GM21381 (cell line): ENCODE data around the gene IFNGR2.
"Not testable (repeated sequence)": the region's sequence is repeated elsewhere in the genome, so short reads cannot be mapped to it uniquely, and the experiment has no call there.

ENCODE experiments used
- ATAC-seq: cut with Tn5 transposase; IDR thresholded peaks from one replicate; pipeline ENCODE4 v1.9.1; 2021; ENCODE audit warnings: mild to moderate bottlenecking, moderate library complexity; ENCODE audit not compliant: unreplicated experiment

IFNGR2 gene

DNA sequence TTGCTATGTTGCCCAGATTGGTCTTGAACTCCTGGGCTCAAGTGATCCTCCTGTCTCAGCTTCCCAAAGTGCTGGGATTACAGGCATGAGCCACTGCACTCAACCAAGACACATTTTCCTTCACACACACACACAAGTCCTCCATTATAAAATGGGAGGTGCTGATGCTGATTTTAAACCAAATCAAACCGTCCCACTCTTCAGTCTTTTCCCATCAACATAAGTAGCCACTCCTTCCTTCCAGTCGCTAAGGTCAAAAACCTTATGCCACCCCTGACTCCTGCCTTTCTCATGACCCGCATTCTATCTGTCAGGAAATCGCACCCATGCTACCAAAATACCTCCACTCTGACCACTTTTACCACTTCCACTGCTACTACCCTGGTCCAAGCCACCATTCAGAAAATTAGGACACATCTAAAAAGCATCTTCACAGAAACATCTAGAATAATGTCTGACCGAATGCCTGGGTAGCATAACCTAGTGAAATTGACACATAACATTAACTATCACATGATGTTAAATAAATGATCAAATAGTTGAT lies 28.0 kb upstream of the IFNGR2 start:
- no peak for ATAC-seq

DNA sequence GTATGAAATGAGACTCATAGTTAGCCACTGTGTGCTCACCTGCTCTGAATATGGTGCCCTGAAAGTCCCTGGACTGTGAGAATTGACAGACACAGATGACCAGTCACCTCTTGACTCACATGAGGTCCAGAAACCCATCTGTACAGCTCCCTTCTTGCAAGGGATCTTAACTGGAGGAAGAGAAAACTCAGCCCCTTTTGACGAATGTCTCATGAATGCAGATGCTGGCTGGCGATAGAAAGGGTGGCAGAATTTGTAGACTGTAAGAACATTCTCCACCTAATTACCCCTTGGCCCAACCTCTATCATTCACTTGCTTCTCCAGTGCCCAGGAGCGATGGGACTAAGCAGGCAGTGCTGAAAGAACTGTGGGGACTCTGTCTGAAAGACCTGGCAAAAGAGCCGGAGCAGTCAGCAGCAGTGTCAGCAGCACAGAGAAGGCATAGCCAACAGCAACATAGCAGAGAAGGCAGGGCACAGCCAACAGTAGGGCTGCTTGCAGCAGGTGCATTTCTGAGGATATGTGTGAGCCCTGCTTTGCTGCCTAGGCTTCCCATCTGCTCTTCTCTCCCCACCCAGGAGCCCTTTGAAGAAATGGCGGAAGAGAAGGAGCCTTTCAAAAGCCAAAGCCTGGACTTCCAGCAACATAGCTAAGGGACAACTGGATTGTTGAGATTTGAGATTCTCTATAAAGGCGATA lies 25.8 kb upstream of the IFNGR2 start:
- ATAC-seq: no peak

DNA sequence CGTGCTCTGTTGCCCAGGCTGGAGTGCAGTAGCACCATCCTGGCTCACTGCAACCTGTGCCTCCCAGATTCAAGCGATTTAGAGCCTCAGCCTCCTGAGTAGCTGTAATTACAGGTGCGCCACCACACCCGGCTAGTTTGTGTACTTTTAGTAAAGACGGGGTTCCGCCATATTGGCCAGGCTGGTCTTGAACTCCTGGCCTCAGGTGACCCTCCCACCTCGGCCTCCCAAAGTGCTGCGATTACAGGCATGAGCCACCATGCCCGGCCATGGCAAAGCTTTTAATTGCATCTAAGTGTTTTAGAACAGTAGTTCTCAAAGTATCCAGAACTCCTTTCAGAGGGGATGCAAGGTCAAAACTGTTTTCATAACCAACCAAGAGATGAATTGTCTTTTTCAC lies 25.1 kb upstream of the IFNGR2 start:
- ATAC-seq: no peak

DNA sequence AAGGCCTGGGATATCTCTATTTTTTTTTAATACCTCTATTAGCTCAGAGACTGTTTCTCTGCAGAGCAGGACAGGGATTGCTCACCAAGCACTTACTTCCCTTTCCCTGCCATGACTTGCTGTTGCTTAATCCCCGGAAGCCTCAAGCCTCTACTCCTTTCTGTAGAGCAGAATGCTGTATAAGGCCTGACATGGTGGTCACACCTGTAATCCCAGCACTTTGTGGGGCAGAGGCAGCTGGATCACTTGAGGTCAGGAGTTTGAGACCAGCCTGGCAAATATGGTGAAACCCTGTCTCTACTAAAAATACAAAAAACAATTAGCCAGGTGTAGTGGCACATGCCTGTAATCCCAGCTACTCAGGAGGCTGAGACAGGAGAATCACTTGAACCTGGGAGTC lies 23.3 kb upstream of the IFNGR2 start:
- not testable (repeated sequence) for ATAC-seq

DNA sequence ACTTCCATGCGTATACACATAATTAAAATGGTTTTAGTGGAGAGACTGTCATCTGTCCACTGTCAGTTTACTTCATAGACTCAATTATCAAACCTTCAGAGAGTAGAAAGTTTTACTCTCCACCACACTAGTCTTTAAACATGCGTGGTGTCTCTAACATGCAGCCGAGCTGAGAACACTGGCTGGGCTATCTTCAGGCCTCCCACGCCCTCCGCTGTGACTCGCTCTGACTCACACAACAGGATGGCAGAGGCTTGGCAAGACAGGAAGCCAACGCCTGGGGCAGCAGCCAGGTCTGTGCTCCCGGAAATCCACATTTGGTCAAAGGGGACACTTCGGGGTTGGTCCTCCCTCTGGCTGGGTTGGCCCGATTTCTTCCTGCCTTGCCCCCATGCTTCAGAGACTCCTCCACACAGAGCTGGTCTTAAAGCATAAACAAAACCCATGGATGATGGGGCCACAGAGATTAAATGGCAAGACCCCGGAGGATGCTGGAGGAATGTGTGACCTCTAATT lies 22.7 kb upstream of the IFNGR2 start:
- peak; percentile 43 for ATAC-seq

DNA sequence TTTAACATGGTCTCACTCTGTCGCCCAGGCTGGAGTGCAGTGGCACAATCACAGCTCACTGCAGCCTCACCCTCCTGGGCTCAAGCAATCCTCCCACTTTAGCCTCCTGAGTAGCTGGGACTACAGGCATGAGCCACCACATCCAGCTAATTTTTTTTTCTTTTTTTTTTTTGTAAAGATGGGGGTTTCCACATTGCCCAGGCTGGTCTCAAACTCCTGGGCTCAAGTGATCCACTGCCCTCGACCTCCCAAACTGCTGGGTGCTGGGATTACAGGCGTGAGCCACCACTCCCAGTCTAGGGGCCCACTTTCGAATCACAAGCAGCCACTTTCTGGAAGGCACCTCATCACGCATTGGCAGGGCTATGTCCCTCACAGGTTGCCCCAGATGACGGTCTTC lies 21.8 kb upstream of the IFNGR2 start:
- ATAC-seq: not testable (repeated sequence)

DNA sequence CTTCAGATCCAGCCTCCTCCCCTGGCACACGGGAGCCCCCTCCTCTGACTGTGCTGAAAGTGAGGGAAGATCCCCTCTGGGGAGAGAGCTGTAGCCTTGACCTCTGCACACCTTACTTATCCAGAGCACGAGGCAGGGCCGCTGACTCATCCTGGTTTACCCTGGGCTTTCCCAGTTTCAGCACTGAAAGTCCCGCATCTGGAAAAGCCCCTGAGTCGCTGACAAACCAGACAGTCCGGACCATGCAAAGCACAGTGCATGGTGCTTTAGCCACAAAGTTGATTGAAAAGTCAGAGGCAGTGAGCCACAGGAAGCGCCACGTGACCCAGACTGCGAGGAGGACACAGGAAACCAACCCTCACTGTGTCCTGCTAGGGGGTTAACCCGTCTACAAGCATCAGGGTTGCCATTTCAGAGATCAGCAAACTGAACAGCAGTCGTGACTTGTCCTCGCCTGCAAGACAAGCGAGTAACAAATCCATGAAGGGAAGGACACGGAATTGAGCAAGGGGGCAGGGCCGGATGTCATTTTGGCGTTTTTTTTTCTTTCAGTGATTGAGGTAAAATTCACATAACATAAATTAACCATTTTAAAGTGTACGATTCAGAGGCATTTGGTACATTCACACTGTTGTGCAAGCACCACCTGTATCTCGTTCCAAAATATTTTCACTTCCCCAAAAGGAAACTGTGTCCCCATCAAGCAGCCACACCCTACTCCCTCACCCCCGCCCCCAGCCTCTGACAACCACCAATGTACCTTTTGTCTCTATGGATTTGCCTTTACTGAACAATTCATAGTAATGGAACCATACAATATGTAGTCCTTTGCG lies 19.9 kb upstream of the IFNGR2 start:
- peak; percentile 75 for ATAC-seq

DNA sequence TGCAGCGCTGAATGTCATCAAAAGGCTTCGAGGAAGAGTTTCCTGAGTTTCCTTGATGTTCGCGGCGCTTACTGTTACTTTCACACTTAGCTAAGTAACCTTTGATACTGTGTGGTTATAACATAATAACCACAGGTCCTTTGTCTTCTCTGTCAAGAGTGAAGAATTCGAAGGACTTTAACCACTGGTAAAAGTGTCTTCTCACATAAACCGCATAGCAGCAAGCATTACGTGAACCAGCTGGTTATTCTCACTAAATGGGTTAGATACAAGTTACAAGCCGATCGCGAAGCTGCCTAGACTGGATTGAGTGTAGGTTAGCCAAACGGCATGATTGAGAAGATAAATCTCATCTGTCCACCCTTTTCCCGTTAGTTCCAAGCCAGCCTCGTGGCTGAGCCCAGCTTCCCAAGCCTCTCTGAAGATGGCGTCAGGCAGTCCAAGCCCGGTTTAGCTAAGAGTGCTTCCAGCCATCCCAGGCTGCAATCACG lies 18.3 kb upstream of the IFNGR2 start:
- peak; percentile 25 for ATAC-seq

DNA sequence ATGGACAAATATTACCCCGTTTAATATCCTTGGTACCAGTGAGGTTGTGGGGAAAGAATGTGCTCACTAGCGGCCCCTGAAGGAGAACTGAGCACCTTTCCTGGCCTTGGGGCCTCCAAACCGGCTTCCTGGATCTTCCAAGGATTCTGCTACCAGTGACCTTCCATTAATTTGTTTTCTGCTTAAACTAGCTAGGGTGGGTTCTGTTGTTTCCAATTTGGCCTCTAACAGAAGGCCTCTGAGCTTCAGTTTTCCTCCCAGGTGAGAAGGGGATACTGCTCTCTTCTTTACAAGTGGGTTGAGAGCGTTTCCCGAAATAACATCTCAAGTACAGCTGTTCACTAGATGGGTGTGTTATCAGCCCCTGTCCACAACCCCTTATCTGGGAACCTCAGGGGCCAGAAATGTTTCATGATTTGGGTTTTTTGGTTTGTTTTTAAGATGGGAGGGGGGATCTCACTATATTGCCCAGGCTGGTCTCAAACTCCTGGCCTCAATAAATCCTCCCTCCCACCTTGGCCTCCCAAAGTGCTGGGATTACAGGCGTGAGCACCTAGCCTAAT lies 16.9 kb upstream of the IFNGR2 start:
- no peak for ATAC-seq

DNA sequence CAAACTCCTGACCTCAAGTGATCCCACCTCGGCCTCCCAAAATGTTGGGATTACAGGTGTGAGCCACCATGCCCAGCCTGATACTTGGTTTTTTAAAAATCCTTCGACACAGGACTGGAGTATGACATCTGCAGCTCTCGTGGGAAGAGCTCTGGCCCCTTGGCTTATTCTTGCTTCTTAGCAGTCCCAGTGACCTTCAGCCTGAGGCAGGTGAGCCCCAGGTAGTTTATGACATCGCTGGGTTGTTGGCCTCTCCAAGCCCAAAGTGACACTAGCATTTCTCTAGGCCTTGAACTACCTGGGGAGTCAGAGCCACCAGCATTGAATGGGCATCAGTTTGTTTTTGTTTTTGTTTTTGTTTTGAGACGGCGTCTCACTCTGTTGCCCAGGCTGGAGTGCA lies 15.9 kb upstream of the IFNGR2 start:
- no peak for ATAC-seq

DNA sequence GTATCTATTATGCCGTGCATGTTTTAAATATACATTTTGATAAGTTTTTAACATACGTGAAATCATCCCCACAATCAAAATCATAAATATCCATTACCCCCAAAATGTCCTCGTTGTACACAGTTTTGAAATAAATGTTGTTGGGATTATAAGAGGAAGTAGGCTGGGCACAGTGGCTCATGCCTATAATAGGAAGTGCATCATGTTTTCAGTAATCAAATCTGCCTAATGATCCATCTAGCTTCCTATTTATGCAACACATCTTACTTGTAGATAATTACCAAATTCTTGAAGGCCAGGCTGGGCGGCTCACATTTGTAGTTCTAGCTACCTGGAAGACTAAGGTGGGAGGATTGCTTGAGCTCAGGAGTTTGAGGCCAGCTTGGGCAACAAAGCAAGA lies 15.0 kb upstream of the IFNGR2 start:
- ATAC-seq: no peak

DNA sequence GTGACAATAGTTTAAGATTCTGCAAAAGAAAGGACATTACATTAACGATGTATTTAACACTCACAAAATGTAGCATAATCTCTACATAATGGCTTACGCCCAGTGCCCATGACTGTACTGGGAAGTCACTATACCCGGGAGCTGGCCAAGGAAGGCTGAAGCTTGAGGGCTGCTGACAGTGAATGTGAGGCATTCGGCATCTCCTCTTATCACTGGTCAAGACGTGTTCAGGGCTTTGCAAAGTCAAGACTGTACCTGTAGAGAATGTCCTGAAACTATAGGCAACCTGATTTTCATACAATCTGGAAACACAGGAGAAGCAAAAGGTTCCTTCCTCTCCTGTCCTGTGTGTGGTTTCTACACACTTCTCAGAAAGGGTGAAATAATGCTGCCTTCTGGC lies 12.7 kb upstream of the IFNGR2 start:
- no peak for ATAC-seq

DNA sequence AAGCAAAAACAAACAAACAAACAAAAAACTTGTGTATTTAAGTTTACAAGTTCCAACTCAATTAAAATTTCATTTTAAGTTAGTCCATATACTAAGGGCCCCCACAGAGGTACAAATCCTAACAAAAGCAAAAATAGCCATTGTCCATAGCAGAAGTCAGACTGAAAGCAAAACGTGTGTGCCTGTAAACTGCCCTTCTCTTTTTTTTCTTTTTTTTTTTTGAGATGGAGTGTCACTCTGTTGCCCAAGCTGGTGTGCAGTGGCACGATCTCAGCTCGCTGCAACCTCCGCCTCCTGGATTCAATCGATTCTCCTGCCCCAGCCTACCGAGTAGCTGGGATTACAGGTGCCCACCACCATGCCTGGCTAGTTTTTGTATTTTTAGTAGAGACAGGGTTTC lies 11.6 kb upstream of the IFNGR2 start:
- ATAC-seq: no peak

DNA sequence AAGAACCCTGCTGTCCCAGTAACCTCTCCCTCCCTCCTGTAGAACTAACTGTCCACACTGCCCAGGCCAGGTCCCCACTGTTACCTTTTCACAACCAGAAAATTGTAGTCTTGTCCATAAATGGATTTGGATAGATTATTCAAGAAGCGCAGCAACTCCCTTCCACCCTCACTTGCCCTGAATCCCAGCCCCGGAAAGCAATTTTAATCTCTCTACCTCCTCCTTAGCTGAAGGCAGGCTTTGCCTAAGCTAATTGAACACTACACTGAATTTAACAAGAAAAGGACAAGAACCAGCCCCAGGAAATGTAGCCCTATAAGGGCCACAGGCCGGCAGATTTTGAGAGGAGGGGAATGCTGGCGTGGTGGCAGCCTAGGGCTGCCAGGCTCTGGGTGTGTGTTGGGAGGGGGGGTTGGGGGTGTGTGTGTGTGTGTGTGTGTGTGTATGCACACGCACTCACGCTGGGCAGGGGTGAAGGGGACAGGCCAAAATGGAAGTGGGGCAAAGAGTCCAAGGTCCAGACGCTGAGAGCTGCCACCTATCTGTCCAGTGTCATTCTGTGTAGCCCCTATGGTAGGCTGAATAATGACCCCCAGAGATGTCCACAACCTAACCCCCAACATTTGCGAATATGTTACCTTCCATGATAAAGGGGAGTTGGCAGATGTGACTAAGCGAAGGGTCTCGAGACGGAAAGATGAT lies 10.8 kb upstream of the IFNGR2 start:
- no peak for ATAC-seq

DNA sequence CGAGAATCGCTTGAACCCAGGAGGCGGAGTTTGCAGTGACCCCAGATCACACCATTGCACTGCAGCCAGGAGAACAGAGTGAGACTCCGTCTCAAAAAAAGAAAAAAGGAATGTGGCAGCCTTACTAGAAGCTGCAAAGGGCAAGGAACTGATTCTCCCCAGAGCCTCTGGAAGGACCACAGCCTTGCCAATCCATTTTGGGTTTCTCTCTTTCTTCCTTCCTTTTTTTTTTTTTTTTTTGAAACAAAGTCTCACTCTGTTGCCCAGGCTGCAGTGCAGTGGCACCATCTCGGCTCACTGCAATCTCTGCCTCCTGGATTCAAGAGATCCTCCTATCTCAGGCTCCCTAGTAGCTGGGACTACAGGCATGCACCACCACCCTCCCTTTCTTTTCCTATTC lies 9.9 kb upstream of the IFNGR2 start:
- ATAC-seq: no peak

DNA sequence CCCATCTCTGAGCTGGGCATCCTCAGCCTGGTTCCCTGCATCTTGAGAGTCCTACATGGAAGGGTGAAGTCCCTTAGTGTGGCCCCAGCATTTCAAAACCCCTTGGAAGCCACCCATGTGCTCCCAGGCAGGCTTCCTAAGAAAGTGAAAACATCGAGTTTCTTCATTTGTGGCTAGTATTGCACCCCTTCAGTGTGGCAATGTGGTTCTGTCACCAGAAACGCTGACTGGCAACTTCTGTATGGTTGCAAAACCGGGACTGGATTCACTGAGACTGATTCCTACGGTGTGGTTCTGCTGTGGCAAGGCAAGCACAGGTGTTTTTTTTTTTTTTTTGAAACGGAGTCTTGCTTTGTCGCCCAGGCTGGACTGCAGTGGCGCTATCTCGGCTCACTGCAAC lies 9.0 kb upstream of the IFNGR2 start:
- no peak for ATAC-seq

DNA sequence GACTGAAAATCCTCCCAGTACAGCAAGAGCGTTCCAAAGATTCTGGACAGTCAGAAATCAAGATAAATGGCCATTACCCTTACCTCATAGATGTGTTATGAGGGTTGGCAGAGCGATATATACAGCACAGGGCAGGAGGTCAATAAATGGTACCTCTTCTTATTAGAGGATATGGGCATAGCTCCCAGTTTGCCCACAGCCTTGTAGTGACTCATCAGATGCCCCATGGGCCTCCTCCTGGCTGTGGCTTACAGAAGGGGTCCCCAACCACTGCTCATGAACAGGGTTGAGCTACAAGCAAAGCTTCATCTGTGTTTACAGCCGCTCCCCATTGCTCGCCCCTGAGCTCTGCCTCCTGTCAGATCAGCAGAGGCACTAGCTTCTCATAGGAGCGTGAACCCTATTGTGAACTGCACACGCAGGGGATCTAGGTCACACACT lies 7.3 kb upstream of the IFNGR2 start:
- ATAC-seq: no peak

DNA sequence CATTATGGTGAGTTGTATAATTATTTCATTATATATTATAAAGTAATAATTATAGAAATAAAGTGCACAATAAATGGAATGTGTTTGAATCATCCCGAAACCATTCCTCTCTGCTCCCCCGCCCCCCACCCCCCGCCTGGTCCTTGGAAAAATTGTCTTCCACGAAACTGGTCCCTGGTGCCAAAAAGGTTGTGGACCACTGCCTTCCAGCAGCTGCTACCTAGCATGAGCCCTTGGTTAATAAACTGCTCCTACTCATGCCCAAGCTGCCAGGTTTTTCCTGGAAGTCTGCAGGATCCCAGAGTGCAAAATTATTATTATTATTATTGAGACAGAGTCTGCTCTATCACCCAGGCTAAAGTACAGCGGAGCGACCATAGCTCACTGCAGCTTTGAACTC lies 6.8 kb upstream of the IFNGR2 start:
- no peak for ATAC-seq

DNA sequence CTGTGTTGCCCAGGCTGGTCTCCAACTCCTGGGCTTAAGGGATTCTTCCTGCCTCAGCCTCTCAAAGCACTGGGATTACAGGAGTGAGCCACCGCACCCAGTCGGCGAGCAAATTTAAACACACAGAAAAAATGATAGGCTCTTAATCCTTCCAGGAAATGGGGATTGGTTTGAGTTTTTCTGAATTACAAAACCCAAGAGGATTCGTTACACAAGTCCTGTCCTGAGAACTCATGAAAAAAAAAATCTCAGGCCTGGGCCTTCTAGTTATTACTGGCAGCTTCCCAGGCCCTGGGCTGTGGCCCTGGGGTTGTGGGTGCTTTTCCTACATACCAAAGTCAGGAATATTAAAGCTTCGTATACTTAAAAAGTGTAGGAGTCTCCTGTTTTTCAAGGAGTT lies 6.3 kb upstream of the IFNGR2 start:
- ATAC-seq: no peak

DNA sequence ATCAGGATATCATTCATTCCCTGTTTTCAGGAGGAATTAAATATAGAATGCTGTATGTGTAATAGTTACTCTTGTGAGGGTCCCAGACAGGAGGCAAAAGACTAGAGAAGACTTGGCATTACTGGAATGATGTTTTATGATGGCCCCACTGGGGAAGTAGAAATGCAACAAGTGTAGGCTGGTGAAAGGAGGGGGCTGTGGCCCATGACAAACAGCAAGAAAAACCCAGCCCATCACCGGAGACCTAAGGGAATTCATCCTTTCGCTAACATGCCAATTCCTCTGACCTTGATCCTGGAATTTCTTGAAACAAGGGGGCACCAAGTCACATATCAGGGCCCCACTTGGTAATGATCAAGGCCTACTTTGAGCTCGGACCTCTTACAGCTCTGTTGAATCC lies 5.5 kb upstream of the IFNGR2 start:
- ATAC-seq: no peak

DNA sequence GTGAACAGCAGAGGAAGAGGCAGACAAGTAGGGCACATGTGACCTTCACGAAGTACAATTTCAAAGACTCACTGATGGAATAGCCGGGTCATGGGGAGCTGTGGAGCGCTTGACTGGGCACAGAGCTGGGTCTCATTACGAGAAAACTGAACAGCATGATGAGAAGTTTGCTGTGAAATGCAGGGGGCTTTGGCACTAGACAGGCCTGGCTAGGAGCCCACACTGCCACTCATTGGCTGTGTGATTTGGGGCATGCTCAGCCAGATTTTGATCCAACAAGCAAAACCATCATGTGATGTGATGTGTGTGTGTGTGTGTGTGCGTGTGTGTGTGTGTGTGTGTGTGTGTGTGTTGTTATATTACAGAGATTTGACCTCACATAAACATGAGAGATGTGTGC lies 4.9 kb upstream of the IFNGR2 start:
- no peak for ATAC-seq
